Left cardiac atrium (tissue), 4 donors: ENCODE results near the gene GAPVD1. TPM values are rescaled to one million over a fixed set of nuclear protein-coding genes. Genes with fewer than 3 reads are reported as not detected.

Experiments used
- ATAC-seq, 2 donors: fragments of 200-7000 bp; cut with Tn5 transposase; one replicate each; pipeline ENCODE4 v1.9.1; 2020; ENCODE audit warnings: mild to moderate bottlenecking in 2 of 2, moderate library complexity in 2 of 2
- DNase-seq: peaks from one replicate; pipeline ENCODE4 v3.0.0-alpha.2; 2020
- intact Hi-C, 2 donors: fragments of 100-400 bp; cut with DNase I; formaldehyde crosslinking; loops; one replicate each; pipeline versions ENCODE4 v1.14.1 to v1.15.1; 2022 to 2023
- total RNA-seq, 2 donors: library from RNA; stranded (reverse); fragmentation: NEBNext Ultra II Directional; extraction: Animal tissue kit (Norgen Biotek cat#: 25700); gene quantifications; one replicate each; pipeline ENCODE4 v1.2.1, GENCODE V29; 2021
- donor health status: DM: no; HTN: yes; CAD: no.
- donor health status: DM: no; HTN: yes; CAD: no; lungs with severe emphysema.
- donor health status: DM: yes; HTN: yes; CAD: no.
- donor health status: Dilated cardiomyopathy.

Gene GAPVD1
- total RNA-seq, 2 donors from 2014 or later: 30.7 to 36.8 TPM

- intact Hi-C loops: no loop called here
- no peak for ATAC-seq
- DNase-seq: no peak
These were observed 84.6 kb downstream of the GAPVD1 start for GRCh38 chr9:125346080-125346732.

GRCh38 chr9:125355601-125356000, 94.0 kb downstream of the GAPVD1 start:
- intact Hi-C loops: no loop called here
- DNase-seq (no peak), ATAC-seq (no peak)

- DNase-seq (no peak), ATAC-seq (no peak)
- intact Hi-C loops: no loop called here
These were observed 94.4 kb downstream of the GAPVD1 start for GRCh38 chr9:125356032-125356431.

- intact Hi-C loops: no loop called here
These were observed 97.4 kb downstream of the GAPVD1 start for GRCh38 chr9:125359011-125359410.

GRCh38 chr9:125360601-125361000, 99.0 kb downstream of the GAPVD1 start:
- DNase-seq (no peak), ATAC-seq (no peak)
- intact Hi-C loops: no loop called here

More at GRCh38 chr9:125359011-125359410, 97.4 kb downstream of the GAPVD1 start:
- ATAC-seq (no peak), DNase-seq (no peak)

- intact Hi-C loops: no loop called here
- no peak for ATAC-seq
- no peak for DNase-seq
These were observed 100.4 kb downstream of the GAPVD1 start for GRCh38 chr9:125361837-125362531.

- no peak for ATAC-seq
- intact Hi-C loops: no loop called here
- DNase-seq: no peak
These were observed 105.0 kb downstream of the GAPVD1 start for GRCh38 chr9:125366676-125367075.

GRCh38 chr9:125370786-125371185, 109.2 kb downstream of the GAPVD1 start:
- ATAC-seq (no peak), DNase-seq (no peak)
- intact Hi-C loops: loop anchor here (10.0 kb wide), 2 partner anchors 116 to 596 kb away; partner anchors contain the start of genes NR6A1 (in 2 of the 2) and OLFML2A (in 2 of the 2)

GRCh38 chr9:125372441-125373226, 111.0 kb downstream of the GAPVD1 start:
- DNase-seq (no peak), ATAC-seq (no peak)
- intact Hi-C loops: loop anchor here (10.0 kb wide), 2 partner anchors 118 to 598 kb away; partner anchors contain the start of genes NR6A1 (in 2 of the 2) and OLFML2A (in 2 of the 2)

- intact Hi-C loops: loop anchor here (10.0 kb wide), 2 partner anchors 120 to 600 kb away; partner anchors contain the start of genes NR6A1 (in 2 of the 2) and OLFML2A (in 2 of the 2)
- DNase-seq: peak; percentile 65
- ATAC-seq: peak; percentile 82 to 90
These were observed 113.0 kb downstream of the GAPVD1 start for GRCh38 chr9:125374443-125375309.

GRCh38 chr9:125375820-125376219, 114.2 kb downstream of the GAPVD1 start:
- intact Hi-C loops: loop anchor here (10.0 kb wide), 2 partner anchors 121 to 601 kb away; partner anchors contain the start of genes NR6A1 (in 2 of the 2) and OLFML2A (in 2 of the 2)
- peak; percentile 8 for DNase-seq
- ATAC-seq: no peak

- ATAC-seq: no peak
- intact Hi-C loops: loop anchor here (10.0 kb wide), 2 partner anchors 122 to 602 kb away; partner anchors contain the start of genes NR6A1 (in 2 of the 2) and OLFML2A (in 2 of the 2)
- peak; percentile 14 for DNase-seq
These were observed 114.9 kb downstream of the GAPVD1 start for GRCh38 chr9:125376261-125377226.

- ATAC-seq (no peak), DNase-seq (no peak)
- intact Hi-C loops: loop anchor here (10.0 kb wide), 2 partner anchors 123 to 603 kb away; partner anchors contain the start of genes NR6A1 (in 2 of the 2) and OLFML2A (in 2 of the 2)
These were observed 116.1 kb downstream of the GAPVD1 start for GRCh38 chr9:125377584-125378250.

GRCh38 chr9:125378778-125379177, 117.2 kb downstream of the GAPVD1 start:
- intact Hi-C loops: loop anchor here (10.0 kb wide), 2 partner anchors 124 to 604 kb away; partner anchors contain the start of genes NR6A1 (in 2 of the 2) and OLFML2A (in 2 of the 2)
- ATAC-seq: no peak
- no peak for DNase-seq

GRCh38 chr9:125379208-125379607, 117.6 kb downstream of the GAPVD1 start:
- no peak for ATAC-seq
- DNase-seq: no peak
- intact Hi-C loops: loop anchor here (10.0 kb wide), 2 partner anchors 124 to 604 kb away; partner anchors contain the start of genes NR6A1 (in 2 of the 2) and OLFML2A (in 2 of the 2)

GRCh38 chr9:125380406-125380805, 118.8 kb downstream of the GAPVD1 start:
- DNase-seq: no peak
- no peak for ATAC-seq

More at GRCh38 chr9:125380406-125380805, 118.8 kb downstream of the GAPVD1 start:
- intact Hi-C loops: no loop called here
